Stimulated activated CD4-positive, alpha-beta T cell treated with anti-CD3 and anti-CD28 coated beads, Interleukin-1b, Interleukin-23, amount 100 ng/mL, for 1 hour (primary cell): ENCODE data around the gene ALAS1.
"Not testable (repeated sequence)": the region's sequence is repeated elsewhere in the genome, so short reads cannot be mapped to it uniquely, and the experiment has no call there.

Experiments
- DNase-seq, 2 donors: peaks; one replicate each; pipeline ENCODE4 v3.0.0-alpha.2; 2020; ENCODE audit warnings: low read depth in 2 of 2

Gene ALAS1

GRCh38 chr3:52176951-52177700, 20.8 kb upstream of the ALAS1 start:
- DNase-seq, result no peak

- DNase-seq, result no peak
These were observed 20.3 kb upstream of the ALAS1 start for GRCh38 chr3:52177701-52178042.

- not testable (repeated sequence) for DNase-seq
These were observed 19.8 kb upstream of the ALAS1 start for GRCh38 chr3:52178126-52178525.

GRCh38 chr3:52178537-52178936, 19.4 kb upstream of the ALAS1 start:
- no peak for DNase-seq

- DNase-seq, result no peak
These were observed 16.4 kb upstream of the ALAS1 start for GRCh38 chr3:52181543-52181942.

GRCh38 chr3:52182196-52182595, 15.8 kb upstream of the ALAS1 start:
- DNase-seq, result no peak

- no peak for DNase-seq
These were observed 15.3 kb upstream of the ALAS1 start for GRCh38 chr3:52182691-52183090.

GRCh38 chr3:52183786-52184445, 14.0 kb upstream of the ALAS1 start:
- no peak for DNase-seq

- no peak for DNase-seq
These were observed 13.3 kb upstream of the ALAS1 start for GRCh38 chr3:52184690-52185089.

GRCh38 chr3:52185311-52185710, 12.6 kb upstream of the ALAS1 start:
- DNase-seq, result no peak

- DNase-seq, result no peak
These were observed 12.1 kb upstream of the ALAS1 start for GRCh38 chr3:52185837-52186236.

GRCh38 chr3:52186729-52187128, 11.2 kb upstream of the ALAS1 start:
- DNase-seq, result no peak

- no peak for DNase-seq
These were observed 9.4 kb upstream of the ALAS1 start for GRCh38 chr3:52188556-52188955.

- DNase-seq, result no peak
These were observed 7.5 kb upstream of the ALAS1 start for GRCh38 chr3:52190294-52191074.

GRCh38 chr3:52191663-52192062, 6.3 kb upstream of the ALAS1 start:
- DNase-seq, result no peak

- DNase-seq, result no peak
These were observed 4.9 kb upstream of the ALAS1 start for GRCh38 chr3:52193065-52193464.

- no peak for DNase-seq
These were observed 3.3 kb upstream of the ALAS1 start for GRCh38 chr3:52194485-52195290.

GRCh38 chr3:52195291-52195597, 2.7 kb upstream of the ALAS1 start:
- no peak for DNase-seq

- DNase-seq, result no peak
These were observed 2.1 kb upstream of the ALAS1 start for GRCh38 chr3:52195823-52196331.

- no peak for DNase-seq
These were observed 983 bp upstream of the ALAS1 start for GRCh38 chr3:52196977-52197376.

- no peak for DNase-seq
These were observed 490 bp upstream of the ALAS1 start for GRCh38 chr3:52197499-52197841.
